ENCODE results near the gene TMEM184A.
A peak's percentile ranks its signal among the peaks of the same experiment; 100 is the strongest.

Gene TMEM184A

GRCh38 chr7:1538544-1539180 is 17.3 kb downstream of the TMEM184A start:
- DNase-seq, result no peak

GRCh38 chr7:1537535-1538412 is 18.2 kb downstream of the TMEM184A start:
- DNase-seq, result no peak

GRCh38 chr7:1536743-1537534 is 19.1 kb downstream of the TMEM184A start:
- DNase-seq, result no peak

- DNase-seq, result no peak
These were observed 19.6 kb downstream of the TMEM184A start for GRCh38 chr7:1536455-1536742.

- DNase-seq, result no peak
These were observed 20.1 kb downstream of the TMEM184A start for GRCh38 chr7:1535701-1536454.

GRCh38 chr7:1535100-1535458 is 20.9 kb downstream of the TMEM184A start:
- no peak for DNase-seq

- no peak for DNase-seq
These were observed 21.5 kb downstream of the TMEM184A start for GRCh38 chr7:1534330-1535099.

GRCh38 chr7:1533547-1534329 is 22.3 kb downstream of the TMEM184A start:
- DNase-seq, result no peak

- DNase-seq, result no peak
These were observed 22.8 kb downstream of the TMEM184A start for GRCh38 chr7:1533255-1533546.

GRCh38 chr7:1532456-1533254 is 23.4 kb downstream of the TMEM184A start:
- DNase-seq, result peak; percentile 59

- no peak for DNase-seq
These were observed 24.0 kb downstream of the TMEM184A start for GRCh38 chr7:1531979-1532455.

GRCh38 chr7:1531263-1531978 is 24.6 kb downstream of the TMEM184A start:
- DNase-seq, result peak; percentile 40

GRCh38 chr7:1530946-1531262 is 25.1 kb downstream of the TMEM184A start:
- DNase-seq, result no peak

GRCh38 chr7:1529383-1530116 is 26.5 kb downstream of the TMEM184A start:
- DNase-seq, result no peak

GRCh38 chr7:1526271-1526754 is 29.7 kb downstream of the TMEM184A start:
- no peak for DNase-seq

GRCh38 chr7:1525409-1525808 is 30.6 kb downstream of the TMEM184A start:
- DNase-seq, result no peak

- DNase-seq, result no peak
These were observed 32.2 kb downstream of the TMEM184A start for GRCh38 chr7:1523844-1524243.

GRCh38 chr7:1523208-1523607 is 32.8 kb downstream of the TMEM184A start:
- DNase-seq, result no peak

- no peak for DNase-seq
These were observed 34.5 kb downstream of the TMEM184A start for GRCh38 chr7:1521456-1521855.

Data from activated effector memory CD4-positive, alpha-beta T cell treated with Interleukin-2 at 50 U/mL for 16 hours (primary cell).